ENCODE results near the gene RBM47. TPM values are rescaled to one million over a fixed set of nuclear protein-coding genes. Genes with fewer than 3 reads are reported as not detected.

Gene RBM47
- total and polyA plus RNA-seq, 2 donors (not counting 1 experiment from before 2014, with no cell fraction given), result 0.14 to 1.8 TPM

GRCh38 chr4:40621592-40622512 is 7.8 kb downstream of the RBM47 start:
- no peak overlapping the region for H3K9ac ChIP-seq (ENCODE audit: insufficient read depth, low read length)
- no peak overlapping the region for H3K27ac ChIP-seq (ENCODE audit: insufficient read depth, low read length)

GRCh38 chr4:40621229-40621591 is 8.5 kb downstream of the RBM47 start:
- no peak for DNase-seq (ENCODE audit: low read depth in 2 of 2)
- H3K4me1 ChIP-seq (ENCODE audit: control insufficient read depth, extremely low read depth, insufficient read depth, low read length), result no peaks in the 10 kb centered on the region
- H3K36me3 ChIP-seq (ENCODE audit: control insufficient read depth, insufficient read depth, low read length), result no peaks in the 10 kb centered on the region
- H2AFZ ChIP-seq (ENCODE audit: low read length), result no peak overlapping the region
- no peak overlapping the region for H3K4me3 ChIP-seq (replicated peaks in 1 of 4; ENCODE audit: control extremely low read depth in 1 of 4, insufficient read depth in 1 of 4, low read depth in 3 of 4, low read length in 4 of 4)
- no peaks in the 10 kb centered on the region for H3K9me3 ChIP-seq (ENCODE audit: control insufficient read depth, insufficient read depth, low read depth, low read length)
- TF ChIP-seq CTCF (conservative IDR thresholded peaks at IDR 0.05 in 1 of 2, IDR thresholded peaks at IDR 0.05 in 1 of 2; ENCODE audit: low read depth in 1 of 2, low read length in 2 of 2) (no peak), EZH2 (IDR thresholded peaks at IDR 0.05; ENCODE audit: low read length, missing control alignments) (no peak)
- H4K20me1 ChIP-seq (ENCODE audit: control insufficient read depth, extremely low read depth, insufficient read depth, low read length), result no peaks in the 10 kb centered on the region
- no peak overlapping the region for H3K27ac ChIP-seq (ENCODE audit: insufficient read depth, low read length)
- no peaks in the 10 kb centered on the region for H3K27me3 ChIP-seq (ENCODE audit: control insufficient read depth, insufficient read depth, low read length)
- H3K9ac ChIP-seq (ENCODE audit: insufficient read depth, low read length), result no peak overlapping the region
- H3K79me2 ChIP-seq (ENCODE audit: control insufficient read depth, insufficient read depth, low read length), result no peaks in the 10 kb centered on the region
- no peak overlapping the region for H3K4me2 ChIP-seq (ENCODE audit: extremely low read depth, insufficient read depth, low read length)

More at GRCh38 chr4:40621592-40622512, 7.8 kb downstream of the RBM47 start:
- Histone ChIP-seq H3K4me2 (ENCODE audit: extremely low read depth, insufficient read depth, low read length) (no peak overlapping the region), H3K4me1 (ENCODE audit: control insufficient read depth, extremely low read depth, insufficient read depth, low read length) (no peaks in the 10 kb centered on the region), H2AFZ (ENCODE audit: low read length) (no peak overlapping the region), H3K9me3 (ENCODE audit: control insufficient read depth, insufficient read depth, low read depth, low read length) (no peaks in the 10 kb centered on the region), H3K27me3 (ENCODE audit: control insufficient read depth, insufficient read depth, low read length) (no peaks in the 10 kb centered on the region), H3K79me2 (ENCODE audit: control insufficient read depth, insufficient read depth, low read length) (no peaks in the 10 kb centered on the region), H4K20me1 (ENCODE audit: control insufficient read depth, extremely low read depth, insufficient read depth, low read length) (no peaks in the 10 kb centered on the region), H3K36me3 (ENCODE audit: control insufficient read depth, insufficient read depth, low read length) (no peaks in the 10 kb centered on the region), H3K4me3 (replicated peaks in 1 of 4; ENCODE audit: control extremely low read depth in 1 of 4, insufficient read depth in 1 of 4, low read depth in 3 of 4, low read length in 4 of 4) (no peak overlapping the region)
- peak; percentile 99 to 100 for DNase-seq (ENCODE audit: low read depth in 2 of 2)
- TF ChIP-seq EZH2 (IDR thresholded peaks at IDR 0.05; ENCODE audit: low read length, missing control alignments) (no peak), CTCF (conservative IDR thresholded peaks at IDR 0.05 in 1 of 2, IDR thresholded peaks at IDR 0.05 in 1 of 2; ENCODE audit: low read depth in 1 of 2, low read length in 2 of 2) (no peak)

GRCh38 chr4:40619600-40619999 is 10.1 kb downstream of the RBM47 start:
- H3K79me2 ChIP-seq (ENCODE audit: control insufficient read depth, insufficient read depth, low read length), result no peaks in the 10 kb centered on the region
- no peak overlapping the region for H2AFZ ChIP-seq (ENCODE audit: low read length)
- no peaks in the 10 kb centered on the region for H3K9me3 ChIP-seq (ENCODE audit: control insufficient read depth, insufficient read depth, low read depth, low read length)
- H4K20me1 ChIP-seq (ENCODE audit: control insufficient read depth, extremely low read depth, insufficient read depth, low read length), result no peaks in the 10 kb centered on the region
- H3K4me3 ChIP-seq (replicated peaks in 1 of 4; ENCODE audit: control extremely low read depth in 1 of 4, insufficient read depth in 1 of 4, low read depth in 3 of 4, low read length in 4 of 4), result no peak overlapping the region
- H3K4me1 ChIP-seq (ENCODE audit: control insufficient read depth, extremely low read depth, insufficient read depth, low read length), result no peaks in the 10 kb centered on the region
- no peaks in the 10 kb centered on the region for H3K27me3 ChIP-seq (ENCODE audit: control insufficient read depth, insufficient read depth, low read length)
- H3K4me2 ChIP-seq (ENCODE audit: extremely low read depth, insufficient read depth, low read length), result no peak overlapping the region
- no peak for TF ChIP-seq CTCF (conservative IDR thresholded peaks at IDR 0.05 in 1 of 2, IDR thresholded peaks at IDR 0.05 in 1 of 2; ENCODE audit: low read depth in 1 of 2, low read length in 2 of 2)
- no peak for TF ChIP-seq EZH2 (IDR thresholded peaks at IDR 0.05; ENCODE audit: low read length, missing control alignments)
- no peak overlapping the region for H3K27ac ChIP-seq (ENCODE audit: insufficient read depth, low read length)
- H3K9ac ChIP-seq (ENCODE audit: insufficient read depth, low read length), result no peak overlapping the region
- no peaks in the 10 kb centered on the region for H3K36me3 ChIP-seq (ENCODE audit: control insufficient read depth, insufficient read depth, low read length)
- DNase-seq (ENCODE audit: low read depth in 2 of 2), result no peak
